GM12878 (cell line): ENCODE data around the gene SH3GL3. TPM values are rescaled to one million over a fixed set of nuclear protein-coding genes. Genes with fewer than 3 reads are reported as not detected.

ENCODE experiments used
- ATAC-seq: fragments of 200-7000 bp; cut with Tn5 transposase; 3 replicates; pipeline ENCODE4 v1.9.1; 2020; ENCODE audit warnings: mild to moderate bottlenecking, moderate library complexity
- BruUV-seq: library from RNA; stranded (reverse); fragments of 400-500 nt; replicated peaks from 2 replicates; lab custom pipeline; 2021; lab: Mats Ljungman, UMichigan
- CTCF ChIA-PET: fragments of 300-600 bp; sonication (Branson Sonifier 250); formaldehyde crosslinking; extraction: SDS; loops from one replicate; lab custom pipeline; 2021; ENCODE audit warnings: inconsistent platforms; lab: Yijun Ruan, JAX
- POLR2A ChIA-PET: fragments of 350-600 bp; formaldehyde crosslinking; extraction: SDS; loops from one replicate; lab custom pipeline; 2021; ENCODE audit warnings: inconsistent platforms; lab: Charles Lee
- RAD21 ChIA-PET: fragments of 300-600 bp; sonication (Branson Sonifier 250); formaldehyde crosslinking; loops from one replicate; lab custom pipeline; 2023; ENCODE audit warnings: antibody characterized with exemption; ENCODE audit not compliant: unreplicated experiment; lab: Charles Lee
- SMC1A ChIA-PET: fragments of 300-600 bp; sonication (Branson Sonifier 250); formaldehyde crosslinking; loops from one replicate; lab custom pipeline; 2023; ENCODE audit not compliant: unreplicated experiment, uncharacterized antibody; lab: Charles Lee
- DNase-seq: peaks from one replicate; pipeline ENCODE4 v3.0.0-alpha.2; 2011; ENCODE audit warnings: low read depth, low spot score
- FAIRE-seq: peaks from 3 replicates; lab custom pipeline; 2011; peaks lifted over from hg19 to GRCh38; lab: Jason Lieb, UNC
- H2AFZ ChIP-seq: 2 replicates; pipeline ENCODE4 v1.6.0; 2011; ENCODE audit warnings: low read depth, low read length, control low read depth; ENCODE audit not compliant: control insufficient read depth
- H3K27ac ChIP-seq: 2 replicates; pipeline ENCODE4 v1.5.1; 2011; ENCODE audit warnings: control low read depth; ENCODE audit not compliant: control insufficient read depth, insufficient read depth
- H3K27me3 ChIP-seq, 2 experiments: replicated peaks in 1 of 2; 2 replicates each; pipeline versions ENCODE4 v1.6.0 to v1.6.1; 2011; ENCODE audit warnings: low read length in 1 of 2; ENCODE audit not compliant: control insufficient read depth in 2 of 2, insufficient read depth in 2 of 2
- H3K36me3 ChIP-seq, 2 experiments: 2 replicates each; pipeline ENCODE4 v1.5.1; 2011; ENCODE audit warnings: low read length in 1 of 2; ENCODE audit not compliant: control insufficient read depth in 2 of 2, insufficient read depth in 2 of 2
- H3K4me1 ChIP-seq: 2 replicates; pipeline ENCODE4 v1.6.1; 2011; ENCODE audit warnings: mild to moderate bottlenecking, low read length, moderate library complexity, mixed read lengths; ENCODE audit not compliant: control insufficient read depth, insufficient read depth
- H3K4me2 ChIP-seq: 2 replicates; pipeline ENCODE4 v1.6.0; 2011; ENCODE audit warnings: control low read depth; ENCODE audit not compliant: control insufficient read depth, insufficient read depth
- H3K4me3 ChIP-seq: fragments of 200-600 bp; sonication (generic); 2 replicates; pipeline ENCODE4 v1.5.1; 2016
- H3K79me2 ChIP-seq: 2 replicates; pipeline ENCODE4 v1.6.0; 2011; ENCODE audit warnings: low read length; ENCODE audit not compliant: control insufficient read depth, insufficient read depth
- H3K9ac ChIP-seq: 2 replicates; pipeline ENCODE4 v1.8.0; 2011; ENCODE audit warnings: low read length, control low read depth, mixed read lengths; ENCODE audit not compliant: control insufficient read depth, insufficient read depth
- H3K9me3 ChIP-seq: replicated peaks from 3 replicates; pipeline ENCODE4 v1.5.1; 2011; ENCODE audit warnings: mild to moderate bottlenecking, low read length; ENCODE audit not compliant: control insufficient read depth, insufficient read depth
- H4K20me1 ChIP-seq: 2 replicates; pipeline ENCODE4 v1.6.0; 2011; ENCODE audit not compliant: control insufficient read depth, insufficient read depth
- CBX3 ChIP-seq: fragments of 200-600 bp; sonication (generic); IDR thresholded peaks from 2 replicates; pipeline ENCODE4 v1.6.1; 2016; ENCODE audit warnings: low read depth, borderline replicate concordance
- EP300 ChIP-seq, 2 experiments: fragments of 150-350 bp in 1 of 2; IDR thresholded peaks; 2 replicates each; pipeline ENCODE4 v1.6.1; 2011 to 2012; ENCODE audit warnings: low read depth in 2 of 2, low read length in 2 of 2, borderline replicate concordance in 1 of 2, improper control_type of control experiment in 1 of 2, inconsistent platforms in 1 of 2; ENCODE audit not compliant: control insufficient read depth in 1 of 2
- FOXK2 ChIP-seq: fragments of 450-650 bp; IDR thresholded peaks from 2 replicates; pipeline ENCODE4 v1.6.1; 2017; ENCODE audit warnings: mild to moderate bottlenecking, moderate library complexity
- IKZF2 ChIP-seq, 2 experiments: fragments of 450-650 bp; IDR thresholded peaks; 2 replicates each; pipeline ENCODE4 v1.6.1; 2017; ENCODE audit warnings: mild to moderate bottlenecking in 2 of 2, moderate library complexity in 2 of 2
- MTA2 ChIP-seq: fragments of 450-650 bp; IDR thresholded peaks from 2 replicates; pipeline ENCODE4 v1.6.1; 2016; ENCODE audit warnings: low read depth, mild to moderate bottlenecking, moderate library complexity
- NR2C2 ChIP-seq: IDR thresholded peaks from 2 replicates; pipeline ENCODE4 v1.6.1; 2011; ENCODE audit warnings: borderline replicate concordance, low read depth; ENCODE audit not compliant: control insufficient read depth, insufficient read length
- NR2F1 ChIP-seq: fragments of 450-650 bp; conservative IDR thresholded peaks from 2 replicates; pipeline ENCODE4 v1.6.1; 2017; ENCODE audit warnings: mild to moderate bottlenecking
- RUNX3 ChIP-seq: IDR thresholded peaks from 2 replicates; pipeline ENCODE4 v1.6.1; 2012; ENCODE audit warnings: low read length, inconsistent platforms
- SIN3A ChIP-seq: IDR thresholded peaks from 2 replicates; pipeline ENCODE4 v1.6.1; 2012; ENCODE audit warnings: low read depth, low read length, improper control_type of control experiment
- SMAD1 ChIP-seq: fragments of 450-650 bp; IDR thresholded peaks from 2 replicates; pipeline ENCODE4 v1.6.1; 2018; ENCODE audit warnings: mild to moderate bottlenecking, low read depth; ENCODE audit not compliant: partially characterized antibody
- SREBF1 ChIP-seq: IDR thresholded peaks from 2 replicates; pipeline ENCODE4 v1.6.1; 2012; ENCODE audit warnings: mild to moderate bottlenecking, low read length
- WGBS: methylation state at CpG from one replicate; pipeline ENCODE4 v1.1.6; 2016; ENCODE audit warnings: low lambda C conversion rate; ENCODE audit not compliant: insufficient replicate concordance, insufficient coverage; ENCODE audit errors: missing lambda C conversion rate; 5-methylcytosine and 5-hydroxymethylcytosine counted together
- in situ Hi-C: fragments of 300-500 bp; cut with MboI; formaldehyde crosslinking; loops from 9 replicates; pipeline ENCODE4 v1.14.3; 2018; ENCODE audit warnings: mixed read lengths
- intact Hi-C: fragments of 100-400 bp; cut with micrococcal nuclease; formaldehyde crosslinking; loops from one replicate; pipeline ENCODE4 v1.14.2; 2022; ENCODE audit not compliant: unreplicated experiment
- polyA plus RNA-seq, 11 experiments: library from polyadenylated mRNA; depleted of rRNA in 4 of 11; unstranded in 6 of 11; stranded (reverse) in 5 of 11; fragments of >200 nt; fragmentation: Nextera tagmentation in 4 of 11; fragmentation: Illumina TruSeq in 1 of 11; extraction: Ambion mirVana in 4 of 11; extraction: Trizol in 1 of 11; gene quantifications; 1 replicate in 1 of 11; 2 replicates in 10 of 11; pipeline versions ENCODE4 v1.2.1 to v1.2.3, GENCODE V29; 2011 to 2016; ENCODE audit warnings: inconsistent platforms in 2 of 11, missing spikeins in 2 of 11, low read depth in 1 of 11
- total RNA-seq, 4 experiments: library from RNA; depleted of rRNA in 3 of 4; stranded (reverse); fragments of >200 nt in 3 of 4; fragmentation: Illumina TruSeq in 1 of 4; extraction: Trizol in 1 of 4; gene quantifications; 2 replicates each; pipeline versions ENCODE4 v1.2.1 to v1.2.3, GENCODE V29; 2013 to 2021
- TF ChIP-seq, protein P1 (sequence below), 3 experiments: IDR thresholded peaks in 2 of 3; conservative IDR thresholded peaks in 1 of 3; 2 replicates each; pipeline ENCODE4 v1.5.1; 2011; ENCODE audit warnings: low read depth in 3 of 3, low read length in 3 of 3, mild to moderate bottlenecking in 3 of 3, control low read depth in 2 of 3, moderate library complexity in 2 of 3, inconsistent platforms in 1 of 3, mixed read lengths in 1 of 3; ENCODE audit not compliant: control insufficient read depth in 2 of 3, insufficient read depth in 1 of 3; ENCODE audit errors: extremely low read depth in 1 of 3
- TF ChIP-seq, protein P2 (sequence below): IDR thresholded peaks from 2 replicates; pipeline ENCODE4 v1.6.1; 2012; ENCODE audit warnings: low read depth, low read length, improper control_type of control experiment
- TF ChIP-seq, protein P3 (sequence below): fragments of 450-650 bp; conservative IDR thresholded peaks from 2 replicates; pipeline ENCODE4 v1.6.1; 2017; ENCODE audit warnings: mild to moderate bottlenecking, moderate library complexity

SH3GL3 gene
- total and polyA plus RNA-seq, 10 of the 15 experiments (the other 5 are each of a cell fraction or from before 2014, with no cell fraction given): not detected

DNA sequence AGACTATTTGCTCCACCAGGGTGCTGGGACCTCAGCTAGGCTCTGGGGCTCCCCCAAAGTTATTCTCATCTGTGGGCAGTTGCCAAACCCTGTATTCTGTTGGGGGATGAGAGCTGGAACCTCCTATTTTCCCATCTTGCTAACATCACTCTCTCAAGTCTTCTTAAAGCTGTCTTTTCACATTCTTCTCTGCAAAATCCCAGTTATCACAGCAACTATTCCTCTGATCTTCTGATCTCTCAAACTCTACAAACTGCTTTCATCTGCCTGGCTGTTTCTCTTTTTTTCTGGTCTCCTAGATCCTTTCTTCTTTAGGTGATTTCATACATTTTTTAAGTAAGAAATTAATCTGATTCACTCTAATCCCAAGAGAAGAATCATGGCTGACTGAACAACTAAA lies 196.1 kb downstream of the SH3GL3 start:
- H3K4me1 ChIP-seq: no peaks in the 10 kb centered on the region
- POLR2A ChIA-PET: no interaction called here
- H3K9ac ChIP-seq: no peak overlapping the region
- CTCF ChIA-PET: no interaction called here
- no peaks in the 10 kb centered on the region for H4K20me1 ChIP-seq
- SMC1A ChIA-PET: no interaction called here
- ATAC-seq: no peak
- in situ Hi-C loops (no loop called here), intact Hi-C loops (no loop called here)
- TF ChIP-seq SMAD1 (no peak), RUNX3 (no peak), SIN3A (no peak), FOXK2 (no peak), NR2C2 (no peak), EP300 (IDR thresholded peaks at IDR 0.05; ENCODE audit: borderline replicate concordance in 1 of 2, control insufficient read depth in 1 of 2, low read depth in 2 of 2, low read length in 2 of 2) (no peak), CBX3 (no peak)
- H3K27me3 ChIP-seq: no peaks in the 10 kb centered on the region
- no peak for DNase-seq
- no peaks in the 10 kb centered on the region for H3K36me3 ChIP-seq
- BruUV-seq: no TSS peak
- no peak overlapping the region for H3K27ac ChIP-seq
- RAD21 ChIA-PET: no interaction called here
- H2AFZ ChIP-seq: no peak overlapping the region
- H3K4me3 ChIP-seq: no peak overlapping the region
- no peak overlapping the region for H3K4me2 ChIP-seq
- H3K9me3 ChIP-seq: no peaks in the 10 kb centered on the region
- no peak for FAIRE-seq
- no peaks in the 10 kb centered on the region for H3K79me2 ChIP-seq

DNA sequence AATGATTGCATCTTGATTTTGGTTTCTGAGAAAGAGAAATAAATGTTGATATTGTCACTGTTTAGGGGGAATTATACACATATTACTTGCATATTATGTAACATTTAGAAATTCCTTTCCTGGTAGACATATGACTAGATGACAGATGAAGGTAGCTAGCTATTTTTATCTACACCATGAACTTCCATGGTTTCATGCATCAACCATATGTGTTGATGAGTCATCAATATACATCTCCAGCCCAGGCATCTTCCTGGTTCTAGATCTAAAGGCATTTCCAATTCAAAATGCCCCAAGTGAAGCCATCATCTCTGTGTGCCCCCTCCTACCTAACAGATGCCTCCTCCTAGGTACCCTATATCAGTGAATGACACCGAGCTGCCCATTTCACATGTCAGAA lies 197.3 kb downstream of the SH3GL3 start:
- FAIRE-seq: no peak
- no peak overlapping the region for H3K4me2 ChIP-seq
- in situ Hi-C loops: no loop called here
- TF ChIP-seq MTA2: no peak
- TF ChIP-seq, protein P1, sequence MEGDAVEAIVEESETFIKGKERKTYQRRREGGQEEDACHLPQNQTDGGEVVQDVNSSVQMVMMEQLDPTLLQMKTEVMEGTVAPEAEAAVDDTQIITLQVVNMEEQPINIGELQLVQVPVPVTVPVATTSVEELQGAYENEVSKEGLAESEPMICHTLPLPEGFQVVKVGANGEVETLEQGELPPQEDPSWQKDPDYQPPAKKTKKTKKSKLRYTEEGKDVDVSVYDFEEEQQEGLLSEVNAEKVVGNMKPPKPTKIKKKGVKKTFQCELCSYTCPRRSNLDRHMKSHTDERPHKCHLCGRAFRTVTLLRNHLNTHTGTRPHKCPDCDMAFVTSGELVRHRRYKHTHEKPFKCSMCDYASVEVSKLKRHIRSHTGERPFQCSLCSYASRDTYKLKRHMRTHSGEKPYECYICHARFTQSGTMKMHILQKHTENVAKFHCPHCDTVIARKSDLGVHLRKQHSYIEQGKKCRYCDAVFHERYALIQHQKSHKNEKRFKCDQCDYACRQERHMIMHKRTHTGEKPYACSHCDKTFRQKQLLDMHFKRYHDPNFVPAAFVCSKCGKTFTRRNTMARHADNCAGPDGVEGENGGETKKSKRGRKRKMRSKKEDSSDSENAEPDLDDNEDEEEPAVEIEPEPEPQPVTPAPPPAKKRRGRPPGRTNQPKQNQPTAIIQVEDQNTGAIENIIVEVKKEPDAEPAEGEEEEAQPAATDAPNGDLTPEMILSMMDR (IDR thresholded peaks at IDR 0.05 in 2 of 3, conservative IDR thresholded peaks at IDR 0.05 in 1 of 3; ENCODE audit: control insufficient read depth in 2 of 3, extremely low read depth in 1 of 3, insufficient read depth in 1 of 3, low read depth in 3 of 3, low read length in 3 of 3): no peak
- TF ChIP-seq IKZF2 (IDR thresholded peaks at IDR 0.05): no peak
- TF ChIP-seq, protein P2, sequence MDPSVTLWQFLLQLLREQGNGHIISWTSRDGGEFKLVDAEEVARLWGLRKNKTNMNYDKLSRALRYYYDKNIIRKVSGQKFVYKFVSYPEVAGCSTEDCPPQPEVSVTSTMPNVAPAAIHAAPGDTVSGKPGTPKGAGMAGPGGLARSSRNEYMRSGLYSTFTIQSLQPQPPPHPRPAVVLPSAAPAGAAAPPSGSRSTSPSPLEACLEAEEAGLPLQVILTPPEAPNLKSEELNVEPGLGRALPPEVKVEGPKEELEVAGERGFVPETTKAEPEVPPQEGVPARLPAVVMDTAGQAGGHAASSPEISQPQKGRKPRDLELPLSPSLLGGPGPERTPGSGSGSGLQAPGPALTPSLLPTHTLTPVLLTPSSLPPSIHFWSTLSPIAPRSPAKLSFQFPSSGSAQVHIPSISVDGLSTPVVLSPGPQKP: no peak
- no peak for TF ChIP-seq SREBF1
- TF ChIP-seq, protein P3, sequence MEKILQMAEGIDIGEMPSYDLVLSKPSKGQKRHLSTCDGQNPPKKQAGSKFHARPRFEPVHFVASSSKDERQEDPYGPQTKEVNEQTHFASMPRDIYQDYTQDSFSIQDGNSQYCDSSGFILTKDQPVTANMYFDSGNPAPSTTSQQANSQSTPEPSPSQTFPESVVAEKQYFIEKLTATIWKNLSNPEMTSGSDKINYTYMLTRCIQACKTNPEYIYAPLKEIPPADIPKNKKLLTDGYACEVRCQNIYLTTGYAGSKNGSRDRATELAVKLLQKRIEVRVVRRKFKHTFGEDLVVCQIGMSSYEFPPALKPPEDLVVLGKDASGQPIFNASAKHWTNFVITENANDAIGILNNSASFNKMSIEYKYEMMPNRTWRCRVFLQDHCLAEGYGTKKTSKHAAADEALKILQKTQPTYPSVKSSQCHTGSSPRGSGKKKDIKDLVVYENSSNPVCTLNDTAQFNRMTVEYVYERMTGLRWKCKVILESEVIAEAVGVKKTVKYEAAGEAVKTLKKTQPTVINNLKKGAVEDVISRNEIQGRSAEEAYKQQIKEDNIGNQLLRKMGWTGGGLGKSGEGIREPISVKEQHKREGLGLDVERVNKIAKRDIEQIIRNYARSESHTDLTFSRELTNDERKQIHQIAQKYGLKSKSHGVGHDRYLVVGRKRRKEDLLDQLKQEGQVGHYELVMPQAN: no peak
- TF ChIP-seq NR2F1: no peak

More for the DNA sequence above, 197.3 kb downstream of the SH3GL3 start:
- Histone ChIP-seq H3K27me3 (no peaks in the 10 kb centered on the region; a peak in 1 of 4 replicates), H3K27ac (no peak overlapping the region), H3K36me3 (no peaks in the 10 kb centered on the region), H3K79me2 (no peaks in the 10 kb centered on the region), H2AFZ (no peak overlapping the region), H4K20me1 (no peaks in the 10 kb centered on the region), H3K4me3 (no peak overlapping the region), H3K9ac (no peak overlapping the region), H3K4me1 (no peaks in the 10 kb centered on the region), H3K9me3 (no peaks in the 10 kb centered on the region)
- ATAC-seq (no peak), DNase-seq (no peak)
- CTCF ChIA-PET: no interaction called here
- no TSS peak for BruUV-seq
- 35% methylated on average over 1 of the region's 1 CpG for WGBS
- POLR2A ChIA-PET: no interaction called here
- SMC1A ChIA-PET: no interaction called here
- intact Hi-C loops: no loop called here
- RAD21 ChIA-PET: no interaction called here
